H1 (cell line): Measurements from ENCODE around the gene CTPS1.

Source experiments
- ASH2L ChIP-seq: fragments of 200-600, 300-600 bp; sonication (generic); IDR thresholded peaks from one replicate; pipeline ENCODE4 v1.7.1; 2017; ENCODE audit warnings: low read length
- BACH1 ChIP-seq: IDR thresholded peaks from 2 replicates; pipeline ENCODE4 v1.6.1; 2012; ENCODE audit warnings: low read length, improper control_type of control experiment
- CEBPB ChIP-seq: IDR thresholded peaks from 2 replicates; pipeline ENCODE4 v1.6.1; 2012; ENCODE audit warnings: low read depth, low read length
- CTCF ChIP-seq, 3 experiments: IDR thresholded peaks; 1 replicate in 2 of 3; 2 replicates in 1 of 3; pipeline versions ENCODE4 v1.5.1 to v1.6.1; 2011; ENCODE audit warnings: low read length in 3 of 3, mild to moderate bottlenecking in 3 of 3, inconsistent platforms in 2 of 3, low read depth in 1 of 3, moderate library complexity in 1 of 3; ENCODE audit not compliant: insufficient read depth in 1 of 3; ENCODE audit errors: control extremely low read depth in 1 of 3
- EZH2 ChIP-seq: fragments of 200-600 bp; sonication (generic); IDR thresholded peaks from 2 replicates; pipeline ENCODE4 v1.7.1; 2012; ENCODE audit warnings: low read depth, mild to moderate bottlenecking, moderate library complexity, low read length, inconsistent platforms; ENCODE audit not compliant: severe bottlenecking
- JUN ChIP-seq: IDR thresholded peaks from 2 replicates; pipeline ENCODE4 v1.6.1; 2011; ENCODE audit warnings: low read depth, mild to moderate bottlenecking, improper control_type of control experiment, low read length
- JUND ChIP-seq: IDR thresholded peaks from 2 replicates; pipeline ENCODE4 v1.6.1; 2011; ENCODE audit warnings: mild to moderate bottlenecking, improper control_type of control experiment, low read length
- KDM5A ChIP-seq: fragments of 200-600 bp; IDR thresholded peaks from 2 replicates; pipeline ENCODE4 v1.7.1; 2012; ENCODE audit warnings: mild to moderate bottlenecking, low read length, inconsistent platforms, mixed read lengths
- POLR2AphosphoS5 ChIP-seq: IDR thresholded peaks from 2 replicates; pipeline ENCODE4 v1.6.1; 2011; ENCODE audit warnings: low read depth, low read length
- RAD21 ChIP-seq, 2 experiments: IDR thresholded peaks in 1 of 2; conservative IDR thresholded peaks in 1 of 2; 2 replicates each; pipeline ENCODE4 v1.6.1; 2011; ENCODE audit warnings: low read depth in 2 of 2, low read length in 2 of 2, improper control_type of control experiment in 1 of 2, inconsistent platforms in 1 of 2, mild to moderate bottlenecking in 1 of 2, moderate library complexity in 1 of 2
- RXRA ChIP-seq: IDR thresholded peaks from 2 replicates; pipeline ENCODE4 v1.6.1; 2011; ENCODE audit warnings: low read depth, mild to moderate bottlenecking, low read length, moderate library complexity; ENCODE audit not compliant: insufficient read depth
- YY1 ChIP-seq: IDR thresholded peaks from 2 replicates; pipeline ENCODE4 v1.6.1; 2011; ENCODE audit warnings: low read depth, mild to moderate bottlenecking, low read length
- ZNF274 ChIP-seq: IDR thresholded peaks from 2 replicates; pipeline ENCODE4 v1.7.0; 2012; ENCODE audit warnings: low read length, borderline replicate concordance; ENCODE audit errors: extremely low read depth
- TF ChIP-seq, protein P1 (sequence below): fragments of 300-600 bp; sonication (generic); IDR thresholded peaks from 2 replicates; pipeline ENCODE4 v1.7.1; 2012; ENCODE audit warnings: low read length, moderate library complexity, mild to moderate bottlenecking, inconsistent platforms; ENCODE audit not compliant: insufficient replicate concordance

- TF ChIP-seq CTCF (IDR thresholded peaks at IDR 0.05; ENCODE audit: control extremely low read depth in 1 of 3, insufficient read depth in 1 of 3, low read depth in 1 of 3, low read length in 3 of 3) (no peak), RAD21 (IDR thresholded peaks at IDR 0.05 in 1 of 2, conservative IDR thresholded peaks at IDR 0.05 in 1 of 2; ENCODE audit: low read depth in 2 of 2, low read length in 2 of 2) (no peak), ASH2L (no peak), YY1 (no peak), CEBPB (no peak), BACH1 (no peak), EZH2 (no peak), ZNF274 (no peak), RXRA (no peak), JUN (no peak), JUND (no peak), POLR2AphosphoS5 (no peak), KDM5A (no peak)
- TF ChIP-seq, protein P1, sequence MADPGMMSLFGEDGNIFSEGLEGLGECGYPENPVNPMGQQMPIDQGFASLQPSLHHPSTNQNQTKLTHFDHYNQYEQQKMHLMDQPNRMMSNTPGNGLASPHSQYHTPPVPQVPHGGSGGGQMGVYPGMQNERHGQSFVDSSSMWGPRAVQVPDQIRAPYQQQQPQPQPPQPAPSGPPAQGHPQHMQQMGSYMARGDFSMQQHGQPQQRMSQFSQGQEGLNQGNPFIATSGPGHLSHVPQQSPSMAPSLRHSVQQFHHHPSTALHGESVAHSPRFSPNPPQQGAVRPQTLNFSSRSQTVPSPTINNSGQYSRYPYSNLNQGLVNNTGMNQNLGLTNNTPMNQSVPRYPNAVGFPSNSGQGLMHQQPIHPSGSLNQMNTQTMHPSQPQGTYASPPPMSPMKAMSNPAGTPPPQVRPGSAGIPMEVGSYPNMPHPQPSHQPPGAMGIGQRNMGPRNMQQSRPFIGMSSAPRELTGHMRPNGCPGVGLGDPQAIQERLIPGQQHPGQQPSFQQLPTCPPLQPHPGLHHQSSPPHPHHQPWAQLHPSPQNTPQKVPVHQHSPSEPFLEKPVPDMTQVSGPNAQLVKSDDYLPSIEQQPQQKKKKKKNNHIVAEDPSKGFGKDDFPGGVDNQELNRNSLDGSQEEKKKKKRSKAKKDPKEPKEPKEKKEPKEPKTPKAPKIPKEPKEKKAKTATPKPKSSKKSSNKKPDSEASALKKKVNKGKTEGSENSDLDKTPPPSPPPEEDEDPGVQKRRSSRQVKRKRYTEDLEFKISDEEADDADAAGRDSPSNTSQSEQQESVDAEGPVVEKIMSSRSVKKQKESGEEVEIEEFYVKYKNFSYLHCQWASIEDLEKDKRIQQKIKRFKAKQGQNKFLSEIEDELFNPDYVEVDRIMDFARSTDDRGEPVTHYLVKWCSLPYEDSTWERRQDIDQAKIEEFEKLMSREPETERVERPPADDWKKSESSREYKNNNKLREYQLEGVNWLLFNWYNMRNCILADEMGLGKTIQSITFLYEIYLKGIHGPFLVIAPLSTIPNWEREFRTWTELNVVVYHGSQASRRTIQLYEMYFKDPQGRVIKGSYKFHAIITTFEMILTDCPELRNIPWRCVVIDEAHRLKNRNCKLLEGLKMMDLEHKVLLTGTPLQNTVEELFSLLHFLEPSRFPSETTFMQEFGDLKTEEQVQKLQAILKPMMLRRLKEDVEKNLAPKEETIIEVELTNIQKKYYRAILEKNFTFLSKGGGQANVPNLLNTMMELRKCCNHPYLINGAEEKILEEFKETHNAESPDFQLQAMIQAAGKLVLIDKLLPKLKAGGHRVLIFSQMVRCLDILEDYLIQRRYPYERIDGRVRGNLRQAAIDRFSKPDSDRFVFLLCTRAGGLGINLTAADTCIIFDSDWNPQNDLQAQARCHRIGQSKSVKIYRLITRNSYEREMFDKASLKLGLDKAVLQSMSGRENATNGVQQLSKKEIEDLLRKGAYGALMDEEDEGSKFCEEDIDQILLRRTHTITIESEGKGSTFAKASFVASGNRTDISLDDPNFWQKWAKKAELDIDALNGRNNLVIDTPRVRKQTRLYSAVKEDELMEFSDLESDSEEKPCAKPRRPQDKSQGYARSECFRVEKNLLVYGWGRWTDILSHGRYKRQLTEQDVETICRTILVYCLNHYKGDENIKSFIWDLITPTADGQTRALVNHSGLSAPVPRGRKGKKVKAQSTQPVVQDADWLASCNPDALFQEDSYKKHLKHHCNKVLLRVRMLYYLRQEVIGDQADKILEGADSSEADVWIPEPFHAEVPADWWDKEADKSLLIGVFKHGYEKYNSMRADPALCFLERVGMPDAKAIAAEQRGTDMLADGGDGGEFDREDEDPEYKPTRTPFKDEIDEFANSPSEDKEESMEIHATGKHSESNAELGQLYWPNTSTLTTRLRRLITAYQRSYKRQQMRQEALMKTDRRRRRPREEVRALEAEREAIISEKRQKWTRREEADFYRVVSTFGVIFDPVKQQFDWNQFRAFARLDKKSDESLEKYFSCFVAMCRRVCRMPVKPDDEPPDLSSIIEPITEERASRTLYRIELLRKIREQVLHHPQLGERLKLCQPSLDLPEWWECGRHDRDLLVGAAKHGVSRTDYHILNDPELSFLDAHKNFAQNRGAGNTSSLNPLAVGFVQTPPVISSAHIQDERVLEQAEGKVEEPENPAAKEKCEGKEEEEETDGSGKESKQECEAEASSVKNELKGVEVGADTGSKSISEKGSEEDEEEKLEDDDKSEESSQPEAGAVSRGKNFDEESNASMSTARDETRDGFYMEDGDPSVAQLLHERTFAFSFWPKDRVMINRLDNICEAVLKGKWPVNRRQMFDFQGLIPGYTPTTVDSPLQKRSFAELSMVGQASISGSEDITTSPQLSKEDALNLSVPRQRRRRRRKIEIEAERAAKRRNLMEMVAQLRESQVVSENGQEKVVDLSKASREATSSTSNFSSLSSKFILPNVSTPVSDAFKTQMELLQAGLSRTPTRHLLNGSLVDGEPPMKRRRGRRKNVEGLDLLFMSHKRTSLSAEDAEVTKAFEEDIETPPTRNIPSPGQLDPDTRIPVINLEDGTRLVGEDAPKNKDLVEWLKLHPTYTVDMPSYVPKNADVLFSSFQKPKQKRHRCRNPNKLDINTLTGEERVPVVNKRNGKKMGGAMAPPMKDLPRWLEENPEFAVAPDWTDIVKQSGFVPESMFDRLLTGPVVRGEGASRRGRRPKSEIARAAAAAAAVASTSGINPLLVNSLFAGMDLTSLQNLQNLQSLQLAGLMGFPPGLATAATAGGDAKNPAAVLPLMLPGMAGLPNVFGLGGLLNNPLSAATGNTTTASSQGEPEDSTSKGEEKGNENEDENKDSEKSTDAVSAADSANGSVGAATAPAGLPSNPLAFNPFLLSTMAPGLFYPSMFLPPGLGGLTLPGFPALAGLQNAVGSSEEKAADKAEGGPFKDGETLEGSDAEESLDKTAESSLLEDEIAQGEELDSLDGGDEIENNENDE = no peak
These were observed 62.2 kb downstream of the CTPS1 start for GRCh38 chr1:41041614-41042270.
